IMR-90 (cell line): ENCODE data around the gene FOLR2. TPM values are rescaled to one million over a fixed set of nuclear protein-coding genes. Genes with fewer than 3 reads are reported as not detected.
A peak's percentile ranks its signal among the peaks of the same experiment; 100 is the strongest.

Experiments
- ATAC-seq: fragments of 200-7000 bp; cut with Tn5 transposase; 2 replicates; pipeline ENCODE4 v1.9.1; 2020; ENCODE audit warnings: low read depth, mild to moderate bottlenecking, moderate library complexity
- BruUV-seq: library from RNA; stranded (reverse); fragments of 400-500 nt; replicated peaks from 2 replicates; lab custom pipeline; 2021; lab: Mats Ljungman, UMichigan
- CTCF ChIA-PET: fragments of 300-600 bp; formaldehyde crosslinking; extraction: SDS; loops from one replicate; lab custom pipeline; 2021; ENCODE audit warnings: antibody characterized with exemption; lab: Yijun Ruan, JAX
- POLR2A ChIA-PET: fragments of 300-600 bp; sonication (Branson Sonifier 250); formaldehyde crosslinking; loops from one replicate; lab custom pipeline; 2022; ENCODE audit warnings: antibody characterized with exemption; ENCODE audit not compliant: unreplicated experiment; lab: Charles Lee
- DNase-seq: peaks from one replicate; pipeline ENCODE4 v3.0.0; 2013
- H2AFZ ChIP-seq: replicated peaks from 2 replicates; pipeline ENCODE3; 2013; ENCODE audit warnings: low read length, mild to moderate bottlenecking; ENCODE audit not compliant: poor library complexity
- H2AK5ac ChIP-seq: 2 replicates; pipeline ENCODE4 v1.6.1; 2013; ENCODE audit warnings: low read depth, low read length, inconsistent platforms
- H2AK9ac ChIP-seq: replicated peaks from 2 replicates; pipeline ENCODE3; 2013; ENCODE audit warnings: mild to moderate bottlenecking, low read depth, low read length, moderate library complexity; ENCODE audit not compliant: poor library complexity
- H2BK120ac ChIP-seq: 2 replicates; pipeline ENCODE4 v1.6.1; 2013; ENCODE audit warnings: low read depth, low read length, inconsistent platforms
- H2BK15ac ChIP-seq: 3 replicates; pipeline ENCODE4 v1.6.1; 2013; ENCODE audit warnings: low read depth, low read length, inconsistent platforms
- H2BK20ac ChIP-seq: 2 replicates; pipeline ENCODE4 v1.6.1; 2013; ENCODE audit warnings: low read depth, mild to moderate bottlenecking, inconsistent platforms, low read length, moderate library complexity
- H2BK5ac ChIP-seq: 2 replicates; pipeline ENCODE4 v1.6.1; 2013; ENCODE audit warnings: mild to moderate bottlenecking, low read depth, low read length, inconsistent platforms; ENCODE audit not compliant: poor library complexity, severe bottlenecking
- H3K14ac ChIP-seq: replicated peaks from 2 replicates; pipeline ENCODE4 v1.6.1; 2013; ENCODE audit warnings: low read depth, low read length, inconsistent platforms
- H3K18ac ChIP-seq: 2 replicates; pipeline ENCODE4 v1.6.1; 2013; ENCODE audit warnings: low read depth, low read length, control low read depth
- H3K23ac ChIP-seq: 2 replicates; pipeline ENCODE4 v1.6.1; 2013; ENCODE audit warnings: low read depth, low read length, inconsistent platforms
- H3K27ac ChIP-seq: 2 replicates; pipeline ENCODE4 v1.5.1; 2013; ENCODE audit warnings: mild to moderate bottlenecking, control low read depth, low read length; ENCODE audit not compliant: insufficient read depth
- H3K27me3 ChIP-seq: 2 replicates; pipeline ENCODE4 v1.6.1; 2013; ENCODE audit warnings: low read length; ENCODE audit not compliant: control insufficient read depth, insufficient read depth
- H3K36me3 ChIP-seq: 2 replicates; pipeline ENCODE4 v1.6.1; 2013; ENCODE audit warnings: low read length, mixed read lengths; ENCODE audit not compliant: control insufficient read depth, insufficient read depth
- H3K4ac ChIP-seq: 2 replicates; pipeline ENCODE4 v1.6.1; 2013; ENCODE audit warnings: low read depth, low read length, inconsistent platforms
- H3K4me1 ChIP-seq: 2 replicates; pipeline ENCODE4 v1.6.1; 2013; ENCODE audit warnings: low read length, mixed read lengths; ENCODE audit not compliant: control insufficient read depth, insufficient read depth
- H3K4me2 ChIP-seq: 2 replicates; pipeline ENCODE4 v1.6.1; 2013; ENCODE audit warnings: low read depth, mild to moderate bottlenecking, control low read depth, low read length, moderate library complexity
- H3K4me3 ChIP-seq: 2 replicates; pipeline ENCODE4 v1.5.1; 2013; ENCODE audit warnings: low read depth, mild to moderate bottlenecking, control low read depth, low read length, moderate library complexity; ENCODE audit not compliant: insufficient read depth
- H3K56ac ChIP-seq: 2 replicates; pipeline ENCODE4 v1.6.1; 2013; ENCODE audit warnings: low read length, inconsistent platforms; ENCODE audit not compliant: insufficient read depth; ENCODE audit errors: extremely low read depth
- H3K79me1 ChIP-seq, 2 experiments: 2 replicates each; pipeline ENCODE4 v1.6.1; 2013; ENCODE audit warnings: low read length in 2 of 2, inconsistent platforms in 1 of 2, low read depth in 1 of 2
- H3K9ac ChIP-seq: 2 replicates; pipeline ENCODE4 v1.6.1; 2013; ENCODE audit warnings: low read depth, low read length, control low read depth
- H3K9me1 ChIP-seq: 2 replicates; pipeline ENCODE4 v1.6.1; 2013; ENCODE audit warnings: low read length, inconsistent platforms; ENCODE audit not compliant: insufficient read depth
- H3K9me3 ChIP-seq: 2 replicates; pipeline ENCODE4 v1.6.1; 2013; ENCODE audit warnings: low read length; ENCODE audit not compliant: control insufficient read depth, insufficient read depth
- H4K20me1 ChIP-seq: 2 replicates; pipeline ENCODE4 v1.6.1; 2013; ENCODE audit warnings: low read length, inconsistent platforms; ENCODE audit not compliant: insufficient read depth
- H4K5ac ChIP-seq: 2 replicates; pipeline ENCODE4 v1.6.1; 2013; ENCODE audit warnings: mild to moderate bottlenecking, low read depth, low read length, control low read depth
- H4K8ac ChIP-seq, 2 experiments: 2 replicates each; pipeline ENCODE4 v1.6.1; 2013; ENCODE audit warnings: low read depth in 2 of 2, low read length in 2 of 2, control low read depth in 1 of 2, inconsistent platforms in 1 of 2
- H4K91ac ChIP-seq: 2 replicates; pipeline ENCODE4 v1.6.1; 2013; ENCODE audit warnings: low read depth, low read length, inconsistent platforms; ENCODE audit not compliant: insufficient read depth
- CHD1 ChIP-seq: IDR thresholded peaks from 2 replicates; pipeline ENCODE4 v1.6.1; 2012; ENCODE audit warnings: low read depth, low read length, improper control_type of control experiment
- CTCF ChIP-seq: conservative IDR thresholded peaks from 2 replicates; pipeline ENCODE4 v1.5.1; 2012; ENCODE audit warnings: mild to moderate bottlenecking, low read depth, low read length, improper control_type of control experiment
- FOS ChIP-seq: fragments of 150-350 bp; IDR thresholded peaks from 2 replicates; pipeline ENCODE4 v1.6.1; 2016; ENCODE audit warnings: low read depth, low read length
- MAZ ChIP-seq: IDR thresholded peaks from 2 replicates; pipeline ENCODE4 v1.6.1; 2012; ENCODE audit warnings: low read depth, mild to moderate bottlenecking, low read length, improper control_type of control experiment, moderate library complexity, borderline replicate concordance
- MXI1 ChIP-seq: IDR thresholded peaks from 2 replicates; pipeline ENCODE4 v1.6.1; 2012; ENCODE audit warnings: low read depth, mild to moderate bottlenecking, low read length, moderate library complexity, borderline replicate concordance
- POLR2A ChIP-seq: IDR thresholded peaks from 2 replicates; pipeline ENCODE4 v1.6.1; 2012; ENCODE audit warnings: mild to moderate bottlenecking, low read depth, low read length
- RCOR1 ChIP-seq: IDR thresholded peaks from 2 replicates; pipeline ENCODE4 v1.6.1; 2012; ENCODE audit warnings: mild to moderate bottlenecking, low read length, improper control_type of control experiment; ENCODE audit not compliant: insufficient replicate concordance
- SMC3 ChIP-seq: fragments of 150-350 bp; IDR thresholded peaks from 2 replicates; pipeline ENCODE4 v1.6.1; 2016; ENCODE audit warnings: low read depth, mild to moderate bottlenecking, antibody characterized with exemption, low read length, moderate library complexity
- USF2 ChIP-seq: fragments of 150-350 bp; IDR thresholded peaks from 2 replicates; pipeline ENCODE4 v1.6.1; 2017; ENCODE audit warnings: mild to moderate bottlenecking, antibody characterized with exemption, low read length, low read depth
- WGBS, 2 experiments: methylation state at CpG; one replicate each; pipeline versions ENCODE4 v1.1.5 to v1.1.7; 2013; ENCODE audit warnings: missing lambda C conversion rate in 2 of 2; ENCODE audit not compliant: insufficient read length in 1 of 2; ENCODE audit errors: extremely low coverage in 2 of 2; 5-methylcytosine and 5-hydroxymethylcytosine counted together
- dilution Hi-C: fragments of 300-500 bp; cut with HindIII; formaldehyde crosslinking; loops from one replicate; pipeline ENCODE4 v1.14.3; 2018; ENCODE audit warnings: low sequenced_read_pairs; ENCODE audit not compliant: unreplicated experiment
- in situ Hi-C: fragments of 300-500 bp; cut with MboI; formaldehyde crosslinking; loops from 3 replicates; pipeline ENCODE4 v1.14.3; 2019; ENCODE audit warnings: low sequenced_read_pairs, inconsistent platforms, mixed read lengths
- intact Hi-C: fragments of 100-400 bp; cut with micrococcal nuclease; formaldehyde crosslinking; loops from 2 replicates; pipeline ENCODE4 v1.10.0; 2022
- polyA plus RNA-seq, 3 experiments: library from polyadenylated mRNA; depleted of rRNA; stranded (reverse); fragments of >200 nt; gene quantifications; 2 replicates each; pipeline ENCODE4 v1.2.3, GENCODE V29; 2012; ENCODE audit warnings: low replicate concordance in 1 of 3
- total RNA-seq: library from RNA; depleted of rRNA; stranded (reverse); fragments of >200 nt; gene quantifications from 2 replicates; pipeline ENCODE4 v1.2.3, GENCODE V29; 2012

FOLR2 gene
- total and polyA plus RNA-seq, 2 of the 4 experiments (the other 2 are of a cell fraction), result not detected

GRCh38 chr11:72179049-72179803, 37.4 kb upstream of the FOLR2 start:
- no peak overlapping the region for H3K4me2 ChIP-seq
- H4K91ac ChIP-seq, result no peak overlapping the region; the same call in 1 of the 2 replicates
- ChIA-PET POLR2A (interaction anchor here (0.7 kb wide), 1 partner anchor 84 kb away, joined by 7 read pairs; no protein-coding TSS in a partner anchor), CTCF (no interaction called here)
- H2BK15ac ChIP-seq, result peak overlapping the region; percentile 45; the same call in 1 of the 3 replicates
- peak overlapping the region; percentile 44; the same call in 1 of the 2 replicates for H3K14ac ChIP-seq
- H3K9ac ChIP-seq, result no peak overlapping the region
- H2BK5ac ChIP-seq, result no peak overlapping the region
- H3K27ac ChIP-seq, result no peak overlapping the region
- H4K5ac ChIP-seq, result no peak overlapping the region
- no peak overlapping the region; the same call in 1 of the 2 replicates for H3K4ac ChIP-seq
- DNase-seq (no peak), ATAC-seq (no peak)
- no CpG with 5 or more reads among the region's 7 CpGs for WGBS, 2 experiments
- H3K9me3 ChIP-seq, result no peaks in the 10 kb centered on the region
- 0 out of 2 replicates have a peak, but pooled peaks cover 1% of the 10 kb centered on the region for H3K4me1 ChIP-seq
- no peaks in the 10 kb centered on the region; the same call in none of the 2 replicates for H3K9me1 ChIP-seq
- 0 out of 2 replicates have a peak overlapping the region, but pooled peaks have one; percentile 13 for H2BK120ac ChIP-seq
- H2AK5ac ChIP-seq, result no peak overlapping the region
- no peak for TF ChIP-seq FOS
- no peak for TF ChIP-seq SMC3
- TF ChIP-seq RCOR1, result no peak
- no peak for TF ChIP-seq MXI1
- TF ChIP-seq CHD1, result no peak
- TF ChIP-seq CTCF, result no peak
- no peak for TF ChIP-seq USF2
- TF ChIP-seq MAZ, result no peak
- TF ChIP-seq POLR2A, result no peak
- no peaks in the 10 kb centered on the region for H3K79me1 ChIP-seq
- dilution Hi-C loops (no loop called here), intact Hi-C loops (no loop called here), in situ Hi-C loops (no loop called here)
- H4K20me1 ChIP-seq, result no peaks in the 10 kb centered on the region
- BruUV-seq, result no TSS peak
- H2AK9ac ChIP-seq, result no peak overlapping the region
- H3K4me3 ChIP-seq, result no peak overlapping the region
- no peaks in the 10 kb centered on the region; the same call in 1 of the 2 replicates for H3K27me3 ChIP-seq
- H2AFZ ChIP-seq, result no peak overlapping the region
- H3K36me3 ChIP-seq, result no peaks in the 10 kb centered on the region
- no peak overlapping the region for H3K56ac ChIP-seq
- no peak overlapping the region; a peak in 1 of 4 replicates for H4K8ac ChIP-seq
- H3K23ac ChIP-seq, result 0 out of 2 replicates have a peak overlapping the region, but pooled peaks have one; percentile 25
- 0 out of 2 replicates have a peak overlapping the region, but pooled peaks have one; percentile 43 for H2BK20ac ChIP-seq
- H3K18ac ChIP-seq, result no peak overlapping the region
